H9 (cell line): Measurements from ENCODE around the gene LMOD1. TPM values are rescaled to one million over a fixed set of nuclear protein-coding genes. Genes with fewer than 3 reads are reported as not detected.

ENCODE experiments used
- DNase-seq: peaks from one replicate; pipeline ENCODE4 v3.0.0-alpha.2; 2017
- H2AFZ ChIP-seq: one replicate; pipeline ENCODE4 v1.6.1; 2013; ENCODE audit warnings: mild to moderate bottlenecking, low read length, control low read depth, moderate library complexity
- H2AK5ac ChIP-seq: 2 replicates; pipeline ENCODE4 v1.6.1; 2013; ENCODE audit warnings: low read length, control low read depth, mixed read lengths; ENCODE audit not compliant: insufficient read length
- H2BK120ac ChIP-seq: one replicate; pipeline ENCODE4 v1.6.1; 2013; ENCODE audit warnings: low read depth, mild to moderate bottlenecking, low read length, control low read depth, inconsistent platforms; ENCODE audit not compliant: poor library complexity, severe bottlenecking
- H2BK12ac ChIP-seq: 2 replicates; pipeline ENCODE4 v1.6.1; 2013; ENCODE audit warnings: low read length, control low read depth, mixed read lengths, low read depth; ENCODE audit not compliant: insufficient read length
- H2BK15ac ChIP-seq: 2 replicates; pipeline ENCODE4 v1.6.1; 2013; ENCODE audit warnings: low read depth, low read length, control low read depth
- H2BK20ac ChIP-seq: one replicate; pipeline ENCODE4 v1.6.1; 2013; ENCODE audit warnings: low read depth, mild to moderate bottlenecking, low read length, control low read depth, inconsistent platforms; ENCODE audit not compliant: poor library complexity, severe bottlenecking
- H2BK5ac ChIP-seq: 2 replicates; pipeline ENCODE4 v1.6.1; 2013; ENCODE audit warnings: low read length, control low read depth, mixed read lengths; ENCODE audit not compliant: insufficient read length
- H3K14ac ChIP-seq: 2 replicates; pipeline ENCODE4 v1.6.1; 2013; ENCODE audit warnings: low read length, control low read depth; ENCODE audit not compliant: insufficient read depth
- H3K18ac ChIP-seq: 2 replicates; pipeline ENCODE4 v1.6.1; 2013; ENCODE audit warnings: low read depth, mild to moderate bottlenecking, mixed read lengths, low read length, control low read depth; ENCODE audit not compliant: insufficient read length
- H3K23ac ChIP-seq: 2 replicates; pipeline ENCODE4 v1.6.1; 2013; ENCODE audit warnings: low read length, control low read depth, mixed read lengths, low read depth; ENCODE audit not compliant: insufficient read length
- H3K23me2 ChIP-seq: 2 replicates; pipeline ENCODE4 v1.6.1; 2013; ENCODE audit warnings: low read depth, mild to moderate bottlenecking, mixed read lengths, low read length, control low read depth; ENCODE audit not compliant: insufficient read length, poor library complexity, severe bottlenecking
- H3K27ac ChIP-seq: 2 replicates; pipeline ENCODE4 v1.5.1; 2013; ENCODE audit warnings: low read length, control low read depth, mixed read lengths, low read depth; ENCODE audit not compliant: insufficient read length
- H3K27me3 ChIP-seq: 2 replicates; pipeline ENCODE4 v1.6.1; 2013; ENCODE audit warnings: low read length, control low read depth, inconsistent platforms; ENCODE audit not compliant: insufficient read depth
- H3K4ac ChIP-seq: 2 replicates; pipeline ENCODE4 v1.6.1; 2013; ENCODE audit warnings: low read depth, mild to moderate bottlenecking, control low read depth, inconsistent platforms, low read length, moderate library complexity
- H3K4me1 ChIP-seq: 2 replicates; pipeline ENCODE4 v1.6.1; 2013; ENCODE audit warnings: low read length, control low read depth, inconsistent platforms; ENCODE audit not compliant: insufficient read depth
- H3K4me2 ChIP-seq: 2 replicates; pipeline ENCODE4 v1.6.1; 2013; ENCODE audit warnings: low read length, control low read depth, mixed read lengths; ENCODE audit not compliant: insufficient read length, insufficient read depth
- H3K56ac ChIP-seq: 2 replicates; pipeline ENCODE4 v1.6.1; 2013; ENCODE audit warnings: low read depth, mild to moderate bottlenecking, mixed read lengths, low read length, control low read depth; ENCODE audit not compliant: insufficient read length
- H3K79me1 ChIP-seq: 2 replicates; pipeline ENCODE4 v1.6.1; 2013; ENCODE audit warnings: low read depth, mild to moderate bottlenecking, moderate library complexity, low read length, control low read depth, inconsistent platforms; ENCODE audit not compliant: insufficient read depth, poor library complexity, severe bottlenecking
- H3K79me2 ChIP-seq: 2 replicates; pipeline ENCODE4 v1.6.1; 2013; ENCODE audit warnings: low read length, control low read depth, inconsistent platforms; ENCODE audit not compliant: insufficient read depth
- H3K9ac ChIP-seq: 2 replicates; pipeline ENCODE4 v1.6.1; 2013; ENCODE audit warnings: low read length, control low read depth, mixed read lengths; ENCODE audit not compliant: insufficient read length; ENCODE audit errors: extremely low read depth
- H3K9me3 ChIP-seq: one replicate; pipeline ENCODE4 v1.6.1; 2013; ENCODE audit warnings: low read depth, low read length, inconsistent platforms; ENCODE audit not compliant: control insufficient read depth
- H3T11ph ChIP-seq: one replicate; pipeline ENCODE4 v1.6.1; 2013; ENCODE audit warnings: mild to moderate bottlenecking, low read length, control low read depth, inconsistent platforms
- H4K20me1 ChIP-seq: one replicate; pipeline ENCODE4 v1.6.1; 2013; ENCODE audit not compliant: control insufficient read depth, insufficient read length, insufficient read depth
- H4K5ac ChIP-seq: 2 replicates; pipeline ENCODE4 v1.6.1; 2013; ENCODE audit warnings: low read depth, mild to moderate bottlenecking, mixed read lengths, low read length, control low read depth; ENCODE audit not compliant: insufficient read length
- H4K8ac ChIP-seq: replicated peaks from 2 replicates; pipeline ENCODE4 v1.6.1; 2013; ENCODE audit warnings: low read length, control low read depth, mixed read lengths, low read depth; ENCODE audit not compliant: insufficient read length
- H4K91ac ChIP-seq: 2 replicates; pipeline ENCODE4 v1.6.1; 2013; ENCODE audit warnings: low read depth, mild to moderate bottlenecking, moderate library complexity, mixed read lengths, low read length, control low read depth; ENCODE audit not compliant: insufficient read length
- H3K27ac Mint-ChIP-seq, 3 experiments: 2 replicates in 2 of 3; 3 replicates in 1 of 3; pipeline ENCODE4 v1.8.0; 2020 to 2021; ENCODE audit warnings: mixed read lengths in 3 of 3, mild to moderate bottlenecking in 1 of 3, moderate library complexity in 1 of 3
- H3K27me3 Mint-ChIP-seq: 2 replicates; pipeline ENCODE4 v1.8.0; 2021; ENCODE audit warnings: low read depth, mild to moderate bottlenecking, moderate library complexity, mixed read lengths
- H3K36me3 Mint-ChIP-seq, 3 experiments: 2 replicates in 2 of 3; 3 replicates in 1 of 3; pipeline ENCODE4 v1.8.0; 2020 to 2021; ENCODE audit warnings: low read depth in 3 of 3, mixed read lengths in 3 of 3; ENCODE audit not compliant: insufficient read depth in 1 of 3
- H3K4me1 Mint-ChIP-seq, 2 experiments: 2 replicates each; pipeline ENCODE4 v1.8.0; 2020; ENCODE audit warnings: mixed read lengths in 2 of 2
- H3K4me3 Mint-ChIP-seq, 2 experiments: 2 replicates in 1 of 2; 3 replicates in 1 of 2; pipeline ENCODE4 v1.8.0; 2020 to 2021; ENCODE audit warnings: mild to moderate bottlenecking in 2 of 2, mixed read lengths in 2 of 2, moderate library complexity in 1 of 2
- H3K9me3 Mint-ChIP-seq, 2 experiments: 2 replicates in 1 of 2; 3 replicates in 1 of 2; pipeline ENCODE4 v1.8.0; 2020; ENCODE audit warnings: mild to moderate bottlenecking in 2 of 2, mixed read lengths in 2 of 2, moderate library complexity in 1 of 2
- WGBS: extraction: QIAGEN DNeasy Blood & Tissue Kit; methylation state at CpG from one replicate; pipeline ENCODE4 v1.1.7; 2013; ENCODE audit warnings: missing lambda C conversion rate, low lambda C conversion rate, mixed read lengths; ENCODE audit not compliant: insufficient read length; ENCODE audit errors: extremely low coverage; 5-methylcytosine and 5-hydroxymethylcytosine counted together
- total RNA-seq: library from RNA; stranded (reverse); gene quantifications from 2 replicates; pipeline ENCODE4 v1.2.1, GENCODE V29; 2021
- TF ChIP-seq, protein P1 (sequence below): fragments of 200-600 bp; sonication (generic); conservative IDR thresholded peaks from 3 replicates; pipeline ENCODE4 v1.8.0; 2021; ENCODE audit warnings: antibody characterized with exemption, mild to moderate bottlenecking

LMOD1 gene
- total RNA-seq, 1 experiment from 2014 or later = 0.31 TPM

DNA sequence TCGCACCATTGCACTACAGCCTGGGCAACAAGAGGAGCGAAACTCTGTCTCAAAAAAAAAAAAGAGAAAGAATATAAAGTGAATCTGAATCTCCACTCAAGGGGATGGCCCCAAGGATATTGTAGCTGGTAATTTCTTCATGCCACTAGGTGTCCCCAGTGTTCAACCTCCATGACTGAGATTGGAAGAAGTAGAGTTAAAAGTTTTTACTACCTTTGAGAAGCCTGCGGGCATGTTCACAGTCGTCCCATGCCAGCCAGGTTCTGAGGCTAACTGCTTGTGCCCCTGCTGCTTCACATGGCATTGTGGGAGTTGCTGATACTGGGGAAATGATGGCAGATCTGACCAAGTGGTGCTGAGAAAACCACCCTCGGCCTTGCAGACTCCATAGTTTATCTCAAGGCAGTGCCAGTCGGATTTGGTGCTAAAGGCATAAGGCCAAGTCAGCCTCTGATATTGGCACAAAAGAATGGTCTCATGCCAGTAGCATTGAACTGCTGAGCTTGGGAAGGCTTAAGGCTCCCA is 68.4 kb downstream of the LMOD1 start:
- Histone ChIP-seq H3K27ac (no peak overlapping the region), H4K20me1 (no peaks in the 10 kb centered on the region), H3K18ac (no peak overlapping the region), H2AFZ (no peak overlapping the region), H3K23me2 (no peaks in the 10 kb centered on the region), H4K8ac (no peak overlapping the region), H2BK5ac (no peak overlapping the region), H4K5ac (no peak overlapping the region), H3K9ac (no peak overlapping the region), H3K56ac (no peak overlapping the region), H3K79me1 (no peaks in the 10 kb centered on the region), H3K14ac (no peak overlapping the region), H4K91ac (no peak overlapping the region), H3K9me3 (no peaks in the 10 kb centered on the region), H3K4me1 (peaks cover 2% of the 10 kb centered on the region; the same call in 1 of the 2 replicates), H3K23ac (no peak overlapping the region), H2BK15ac (no peak overlapping the region), H2BK120ac (no peak overlapping the region), H2AK5ac (no peak overlapping the region), H2BK20ac (no peak overlapping the region), H3K27me3 (no peaks in the 10 kb centered on the region), H2BK12ac (no peak overlapping the region), H3K4me2 (no peak overlapping the region), H3T11ph (no peak overlapping the region), H3K4ac (no peak overlapping the region), H3K79me2 (no peaks in the 10 kb centered on the region)
- Mint-ChIP-seq H3K4me1 (peaks cover 19 to 20% of the 10 kb centered on the region in 2 experiments), H3K27me3 (no peaks in the 10 kb centered on the region), H3K4me3 (no peak overlapping the region), H3K27ac (peak overlapping the region in 1 of 3 experiments; percentile 93; a peak in 2 of 7 replicates), H3K36me3 (peaks cover 15 to 49% (median 34%) of the 10 kb centered on the region in 3 experiments), H3K9me3 (no peaks in the 10 kb centered on the region)
- no peak for DNase-seq
- TF ChIP-seq, protein P1, sequence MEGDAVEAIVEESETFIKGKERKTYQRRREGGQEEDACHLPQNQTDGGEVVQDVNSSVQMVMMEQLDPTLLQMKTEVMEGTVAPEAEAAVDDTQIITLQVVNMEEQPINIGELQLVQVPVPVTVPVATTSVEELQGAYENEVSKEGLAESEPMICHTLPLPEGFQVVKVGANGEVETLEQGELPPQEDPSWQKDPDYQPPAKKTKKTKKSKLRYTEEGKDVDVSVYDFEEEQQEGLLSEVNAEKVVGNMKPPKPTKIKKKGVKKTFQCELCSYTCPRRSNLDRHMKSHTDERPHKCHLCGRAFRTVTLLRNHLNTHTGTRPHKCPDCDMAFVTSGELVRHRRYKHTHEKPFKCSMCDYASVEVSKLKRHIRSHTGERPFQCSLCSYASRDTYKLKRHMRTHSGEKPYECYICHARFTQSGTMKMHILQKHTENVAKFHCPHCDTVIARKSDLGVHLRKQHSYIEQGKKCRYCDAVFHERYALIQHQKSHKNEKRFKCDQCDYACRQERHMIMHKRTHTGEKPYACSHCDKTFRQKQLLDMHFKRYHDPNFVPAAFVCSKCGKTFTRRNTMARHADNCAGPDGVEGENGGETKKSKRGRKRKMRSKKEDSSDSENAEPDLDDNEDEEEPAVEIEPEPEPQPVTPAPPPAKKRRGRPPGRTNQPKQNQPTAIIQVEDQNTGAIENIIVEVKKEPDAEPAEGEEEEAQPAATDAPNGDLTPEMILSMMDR = peak; percentile 78
- WGBS = no CpG with 5 or more reads among the region's 6 CpGs
